ENCODE results near the gene CSMD2.

Gene CSMD2

GRCh38 chr1:34153246-34153645, 11.8 kb downstream of the CSMD2 start:
- DNase-seq: no peak

GRCh38 chr1:34149501-34149900, 15.5 kb downstream of the CSMD2 start:
- no peak for DNase-seq

- DNase-seq: no peak
Observed at GRCh38 chr1:34147301-34147700, 17.7 kb downstream of the CSMD2 start.

GRCh38 chr1:34144766-34145165, 20.3 kb downstream of the CSMD2 start:
- no peak for DNase-seq

- no peak for DNase-seq
Observed at GRCh38 chr1:34143975-34144374, 21.1 kb downstream of the CSMD2 start.

GRCh38 chr1:34140011-34140676, 24.9 kb downstream of the CSMD2 start:
- no peak for DNase-seq

GRCh38 chr1:34137411-34137810, 27.6 kb downstream of the CSMD2 start:
- DNase-seq: no peak

- no peak for DNase-seq
Observed at GRCh38 chr1:34132161-34132420, 32.9 kb downstream of the CSMD2 start.

- DNase-seq: no peak
Observed at GRCh38 chr1:34131396-34132160, 33.5 kb downstream of the CSMD2 start.

- no peak for DNase-seq
Observed at GRCh38 chr1:34130306-34130705, 34.7 kb downstream of the CSMD2 start.

GRCh38 chr1:34129630-34130029, 35.4 kb downstream of the CSMD2 start:
- DNase-seq: no peak

GRCh38 chr1:34128186-34128889, 36.7 kb downstream of the CSMD2 start:
- no peak for DNase-seq

- DNase-seq: no peak
Observed at GRCh38 chr1:34127006-34128000, 37.7 kb downstream of the CSMD2 start.

- no peak for DNase-seq
Observed at GRCh38 chr1:34126486-34126885, 38.5 kb downstream of the CSMD2 start.

GRCh38 chr1:34125721-34126380, 39.2 kb downstream of the CSMD2 start:
- no peak for DNase-seq

GRCh38 chr1:34122080-34122932, 42.7 kb downstream of the CSMD2 start:
- DNase-seq: no peak

GRCh38 chr1:34115233-34115632, 49.8 kb downstream of the CSMD2 start:
- no peak for DNase-seq

GRCh38 chr1:34113887-34114286, 51.1 kb downstream of the CSMD2 start:
- no peak for DNase-seq

GRCh38 chr1:34113362-34113761, 51.7 kb downstream of the CSMD2 start:
- DNase-seq: no peak

- DNase-seq: no peak
Observed at GRCh38 chr1:34108711-34109110, 56.3 kb downstream of the CSMD2 start.

- no peak for DNase-seq
Observed at GRCh38 chr1:34108269-34108668, 56.8 kb downstream of the CSMD2 start.

All from activated naive CD4-positive, alpha-beta T cell treated with anti-CD3 and anti-CD28 coated beads, Interleukin-2, amount 50 U/mL, for 16 hours (primary cell).